ENCODE results near the gene VIPR2.

DNA sequence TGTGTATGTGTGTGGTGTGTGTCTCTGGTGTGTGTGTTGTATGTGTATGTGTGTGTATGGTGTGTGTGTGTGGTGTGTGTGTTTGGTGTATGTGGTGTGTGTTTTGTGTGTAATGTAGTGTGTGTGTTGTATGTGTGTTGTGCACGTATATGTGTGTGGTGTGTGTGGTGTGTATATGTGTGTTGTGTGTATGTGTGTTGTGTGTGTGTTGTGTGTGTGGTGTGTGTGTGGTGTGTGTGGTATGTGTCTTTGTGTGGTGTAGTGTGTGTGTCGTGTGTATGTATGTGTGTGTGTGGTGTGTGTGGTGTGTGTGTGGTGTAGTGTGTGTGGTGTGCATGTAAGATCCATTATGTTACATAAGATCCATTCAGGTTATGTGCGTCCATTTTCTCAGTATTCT is 21.9 kb upstream of the VIPR2 start:
- TF ChIP-seq, protein P1, sequence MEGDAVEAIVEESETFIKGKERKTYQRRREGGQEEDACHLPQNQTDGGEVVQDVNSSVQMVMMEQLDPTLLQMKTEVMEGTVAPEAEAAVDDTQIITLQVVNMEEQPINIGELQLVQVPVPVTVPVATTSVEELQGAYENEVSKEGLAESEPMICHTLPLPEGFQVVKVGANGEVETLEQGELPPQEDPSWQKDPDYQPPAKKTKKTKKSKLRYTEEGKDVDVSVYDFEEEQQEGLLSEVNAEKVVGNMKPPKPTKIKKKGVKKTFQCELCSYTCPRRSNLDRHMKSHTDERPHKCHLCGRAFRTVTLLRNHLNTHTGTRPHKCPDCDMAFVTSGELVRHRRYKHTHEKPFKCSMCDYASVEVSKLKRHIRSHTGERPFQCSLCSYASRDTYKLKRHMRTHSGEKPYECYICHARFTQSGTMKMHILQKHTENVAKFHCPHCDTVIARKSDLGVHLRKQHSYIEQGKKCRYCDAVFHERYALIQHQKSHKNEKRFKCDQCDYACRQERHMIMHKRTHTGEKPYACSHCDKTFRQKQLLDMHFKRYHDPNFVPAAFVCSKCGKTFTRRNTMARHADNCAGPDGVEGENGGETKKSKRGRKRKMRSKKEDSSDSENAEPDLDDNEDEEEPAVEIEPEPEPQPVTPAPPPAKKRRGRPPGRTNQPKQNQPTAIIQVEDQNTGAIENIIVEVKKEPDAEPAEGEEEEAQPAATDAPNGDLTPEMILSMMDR (IDR thresholded peaks at IDR 0.05; ENCODE audit: borderline replicate concordance, extremely low read depth, low read length, poor library complexity, severe bottlenecking), result no peak
- no peak for TF ChIP-seq EZH2 (IDR thresholded peaks at IDR 0.05; ENCODE audit: borderline replicate concordance, low read depth, low read length, severe bottlenecking)
